Keratinocyte (primary cell): Measurements from ENCODE around the gene GPR3.

Experiments used
- CTCF ChIP-seq, 3 experiments: IDR thresholded peaks in 1 of 3; conservative IDR thresholded peaks in 1 of 3; optimal IDR thresholded peaks in 1 of 3; 2 replicates in 2 of 3; 3 replicates in 1 of 3; pipeline versions ENCODE3 to v1.5.1; 2011; ENCODE audit warnings: low read length in 3 of 3, mild to moderate bottlenecking in 3 of 3, moderate library complexity in 2 of 3, control low read depth in 1 of 3, inconsistent platforms in 1 of 3; ENCODE audit not compliant: insufficient read depth in 2 of 3; ENCODE audit errors: extremely low read depth in 1 of 3
- EZH2 ChIP-seq: IDR thresholded peaks from one replicate; pipeline ENCODE4 v1.6.1; 2012; ENCODE audit warnings: inconsistent platforms, mild to moderate bottlenecking, low read length, moderate library complexity

GRCh38 chr1:27395441-27396195 is 3.2 kb downstream of the GPR3 start:
- TF ChIP-seq CTCF (optimal IDR thresholded peaks at IDR 0.05 in 1 of 3, IDR thresholded peaks at IDR 0.05 in 1 of 3, conservative IDR thresholded peaks at IDR 0.05 in 1 of 3; ENCODE audit: extremely low read depth in 1 of 3, insufficient read depth in 2 of 3, low read length in 3 of 3) (peak; percentile 83 to 97 (median 92)), EZH2 (no peak)
